Measurements from ENCODE around the gene PNPLA7. TPM values are rescaled to one million over a fixed set of nuclear protein-coding genes. Genes with fewer than 3 reads are reported as not detected.
A peak's percentile ranks its signal among the peaks of the same experiment; 100 is the strongest.
"Not testable (repeated sequence)": the region's sequence is repeated elsewhere in the genome, so short reads cannot be mapped to it uniquely, and the experiment has no call there.

The PNPLA7 gene
- total RNA-seq, 1 experiment from 2014 or later: 0.90 TPM

GRCh38 chr9:137452761-137453642 lies 97.2 kb downstream of the PNPLA7 start:
- ChIA-PET CTCF (no interaction called here), POLR2A (ENCODE audit: low non-redundant PET) (no interaction called here)
- peaks cover 16% of the 10 kb centered on the region for H3K36me3 ChIP-seq (ENCODE audit: insufficient read depth, low read length, poor library complexity, severe bottlenecking)
- no peak overlapping the region for H3K4me3 ChIP-seq (ENCODE audit: low read depth, low read length, poor library complexity, severe bottlenecking)
- no TSS peak for BruUV-seq (replicated peaks)
- peak overlapping the region; percentile 45 for H3K27ac ChIP-seq (ENCODE audit: low read depth, low read length, poor library complexity, severe bottlenecking)
- H3K27me3 ChIP-seq (replicated peaks; ENCODE audit: insufficient read depth, low read depth, low read length, poor library complexity): no peaks in the 10 kb centered on the region
- intact Hi-C loops (cut with micrococcal nuclease; ENCODE audit: unreplicated experiment): no loop called here
- H3K4me1 ChIP-seq (ENCODE audit: insufficient read depth, low read length, poor library complexity, severe bottlenecking): peaks cover 11% of the 10 kb centered on the region
- TF ChIP-seq, protein P1, sequence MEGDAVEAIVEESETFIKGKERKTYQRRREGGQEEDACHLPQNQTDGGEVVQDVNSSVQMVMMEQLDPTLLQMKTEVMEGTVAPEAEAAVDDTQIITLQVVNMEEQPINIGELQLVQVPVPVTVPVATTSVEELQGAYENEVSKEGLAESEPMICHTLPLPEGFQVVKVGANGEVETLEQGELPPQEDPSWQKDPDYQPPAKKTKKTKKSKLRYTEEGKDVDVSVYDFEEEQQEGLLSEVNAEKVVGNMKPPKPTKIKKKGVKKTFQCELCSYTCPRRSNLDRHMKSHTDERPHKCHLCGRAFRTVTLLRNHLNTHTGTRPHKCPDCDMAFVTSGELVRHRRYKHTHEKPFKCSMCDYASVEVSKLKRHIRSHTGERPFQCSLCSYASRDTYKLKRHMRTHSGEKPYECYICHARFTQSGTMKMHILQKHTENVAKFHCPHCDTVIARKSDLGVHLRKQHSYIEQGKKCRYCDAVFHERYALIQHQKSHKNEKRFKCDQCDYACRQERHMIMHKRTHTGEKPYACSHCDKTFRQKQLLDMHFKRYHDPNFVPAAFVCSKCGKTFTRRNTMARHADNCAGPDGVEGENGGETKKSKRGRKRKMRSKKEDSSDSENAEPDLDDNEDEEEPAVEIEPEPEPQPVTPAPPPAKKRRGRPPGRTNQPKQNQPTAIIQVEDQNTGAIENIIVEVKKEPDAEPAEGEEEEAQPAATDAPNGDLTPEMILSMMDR (conservative IDR thresholded peaks at IDR 0.05; ENCODE audit: low read depth, low read length): no peak
- TF ChIP-seq EZH2 (IDR thresholded peaks at IDR 0.05; ENCODE audit: borderline replicate concordance, low read depth, low read length, poor library complexity, severe bottlenecking): no peak
- no peak for DNase-seq (ENCODE audit: low spot score)
- no peaks in the 10 kb centered on the region for H3K9me3 ChIP-seq (ENCODE audit: low read depth, low read length, poor library complexity, severe bottlenecking)

DNA sequence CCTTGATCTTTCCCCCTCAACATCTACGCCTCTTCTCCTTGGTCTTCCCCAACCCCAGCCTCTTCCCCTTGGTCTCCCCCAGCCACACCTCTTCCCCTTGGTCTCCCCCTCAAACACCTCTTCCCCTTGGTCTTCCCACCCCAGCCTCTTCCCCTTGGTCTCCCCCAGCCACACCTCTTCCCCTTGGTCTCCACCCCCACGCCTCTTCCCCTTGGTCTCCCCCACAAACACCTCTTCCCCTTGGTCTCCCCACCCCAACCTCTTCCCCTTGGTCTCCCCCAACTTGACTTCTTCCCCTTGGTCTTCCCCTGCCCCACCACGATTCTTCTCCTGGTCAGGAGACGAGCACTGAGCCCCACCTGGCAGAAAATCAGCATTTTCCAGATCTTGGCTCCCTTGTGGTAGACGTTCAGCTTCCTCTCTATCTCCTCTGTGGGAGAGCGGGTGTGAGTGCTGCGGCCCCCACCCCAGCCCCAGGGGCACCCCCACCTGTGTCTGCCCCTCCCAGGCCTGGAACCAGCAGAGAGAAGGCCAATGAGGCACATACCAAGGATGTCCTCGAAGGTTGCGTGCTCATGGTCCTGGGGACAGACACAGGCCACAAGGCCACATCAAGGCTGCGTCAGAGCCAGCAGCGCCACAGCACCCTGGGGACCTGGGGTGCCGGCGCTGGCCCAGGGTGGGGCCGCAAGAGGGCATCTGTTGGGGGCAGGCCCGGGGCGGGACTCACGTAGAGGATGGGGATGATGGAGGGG lies 98.0 kb downstream of the PNPLA7 start:
- TF ChIP-seq EZH2 (IDR thresholded peaks at IDR 0.05; ENCODE audit: borderline replicate concordance, low read depth, low read length, poor library complexity, severe bottlenecking): no peak
- TF ChIP-seq, protein P1 (conservative IDR thresholded peaks at IDR 0.05; ENCODE audit: low read depth, low read length): no peak
- peaks cover 16% of the 10 kb centered on the region for H3K36me3 ChIP-seq (ENCODE audit: insufficient read depth, low read length, poor library complexity, severe bottlenecking)
- no TSS peak for BruUV-seq (replicated peaks)
- no peak for DNase-seq (ENCODE audit: low spot score)
- ChIA-PET POLR2A (ENCODE audit: low non-redundant PET) (no interaction called here), CTCF (no interaction called here)
- peaks cover 8% of the 10 kb centered on the region for H3K4me1 ChIP-seq (ENCODE audit: insufficient read depth, low read length, poor library complexity, severe bottlenecking)
- H3K9me3 ChIP-seq (ENCODE audit: low read depth, low read length, poor library complexity, severe bottlenecking): no peaks in the 10 kb centered on the region
- no peaks in the 10 kb centered on the region for H3K27me3 ChIP-seq (replicated peaks; ENCODE audit: insufficient read depth, low read depth, low read length, poor library complexity)
- H3K27ac ChIP-seq (ENCODE audit: low read depth, low read length, poor library complexity, severe bottlenecking): no peak overlapping the region
- H3K4me3 ChIP-seq (ENCODE audit: low read depth, low read length, poor library complexity, severe bottlenecking): no peak overlapping the region
- intact Hi-C loops (cut with micrococcal nuclease; ENCODE audit: unreplicated experiment): no loop called here

DNA sequence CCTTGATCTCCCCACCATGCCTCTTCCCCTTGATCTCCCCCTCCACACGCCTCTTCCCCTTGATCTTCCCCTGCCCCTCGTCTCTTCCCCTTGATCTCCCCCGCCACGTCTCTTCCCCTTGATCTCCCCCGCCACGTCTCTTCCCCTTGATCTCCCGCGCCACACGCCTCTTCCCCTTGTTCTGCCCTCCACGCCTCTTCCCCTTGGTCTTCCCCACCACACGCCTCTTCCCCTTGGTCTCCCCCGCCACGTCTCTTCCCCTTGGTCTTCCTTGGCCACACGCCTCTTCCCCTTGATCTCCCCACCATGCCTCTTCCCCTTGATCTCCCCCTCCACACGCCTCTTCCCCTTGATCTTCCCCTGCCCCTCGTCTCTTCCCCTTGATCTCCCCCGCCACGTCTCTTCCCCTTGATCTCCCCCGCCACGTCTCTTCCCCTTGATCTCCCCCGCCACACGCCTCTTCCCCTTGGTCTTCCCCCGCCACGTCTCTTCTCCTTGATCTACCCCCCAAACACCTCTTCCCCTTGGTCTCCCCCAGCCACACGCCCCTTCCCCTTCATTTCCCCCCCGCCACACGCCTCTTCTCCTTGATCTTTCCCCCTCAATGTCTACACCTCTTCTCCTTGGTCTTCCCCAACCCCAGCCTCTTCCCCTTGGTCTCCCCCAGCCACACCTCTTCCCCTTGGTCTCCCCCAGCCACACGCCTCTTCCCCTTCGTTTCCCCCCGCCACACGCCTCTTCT lies 98.8 kb downstream of the PNPLA7 start:
- H3K9me3 ChIP-seq (ENCODE audit: low read depth, low read length, poor library complexity, severe bottlenecking); BruUV-seq (replicated peaks); intact Hi-C loops (cut with micrococcal nuclease; ENCODE audit: unreplicated experiment); POLR2A ChIA-PET (ENCODE audit: low non-redundant PET); H3K4me1 ChIP-seq (ENCODE audit: insufficient read depth, low read length, poor library complexity, severe bottlenecking); H3K4me3 ChIP-seq (ENCODE audit: low read depth, low read length, poor library complexity, severe bottlenecking); DNase-seq (ENCODE audit: low spot score); H3K27me3 ChIP-seq (replicated peaks; ENCODE audit: insufficient read depth, low read depth, low read length, poor library complexity); H3K27ac ChIP-seq (ENCODE audit: low read depth, low read length, poor library complexity, severe bottlenecking); CTCF ChIA-PET: not testable (repeated sequence)
- peaks cover 16% of the 10 kb centered on the region for H3K36me3 ChIP-seq (ENCODE audit: insufficient read depth, low read length, poor library complexity, severe bottlenecking)

GRCh38 chr9:137450539-137451222 lies 99.5 kb downstream of the PNPLA7 start:
- DNase-seq (ENCODE audit: low spot score); BruUV-seq (replicated peaks): not testable (repeated sequence)

More at GRCh38 chr9:137450539-137451222, 99.5 kb downstream of the PNPLA7 start:
- H3K27me3 ChIP-seq (replicated peaks; ENCODE audit: insufficient read depth, low read depth, low read length, poor library complexity); H3K4me3 ChIP-seq (ENCODE audit: low read depth, low read length, poor library complexity, severe bottlenecking); H3K27ac ChIP-seq (ENCODE audit: low read depth, low read length, poor library complexity, severe bottlenecking); H3K4me1 ChIP-seq (ENCODE audit: insufficient read depth, low read length, poor library complexity, severe bottlenecking); CTCF ChIA-PET; H3K9me3 ChIP-seq (ENCODE audit: low read depth, low read length, poor library complexity, severe bottlenecking); intact Hi-C loops (cut with micrococcal nuclease; ENCODE audit: unreplicated experiment); POLR2A ChIA-PET (ENCODE audit: low non-redundant PET): not testable (repeated sequence)
- peaks cover 16% of the 10 kb centered on the region for H3K36me3 ChIP-seq (ENCODE audit: insufficient read depth, low read length, poor library complexity, severe bottlenecking)
